Right lobe of liver (tissue), 6 donors: ENCODE data around the gene PLXNB2. TPM values are rescaled to one million over a fixed set of nuclear protein-coding genes. Genes with fewer than 3 reads are reported as not detected.

Experiments
- ATAC-seq, 4 donors: fragments of 200-7000 bp; cut with Tn5 transposase; one replicate each; pipeline ENCODE4 v1.9.1; 2020; ENCODE audit warnings: mild to moderate bottlenecking in 4 of 4, moderate library complexity in 4 of 4
- DNase-seq, 3 donors: peaks; one replicate each; pipeline ENCODE4 v3.0.0-alpha.2; 2020
- H3K27ac ChIP-seq, 3 donors: fragments of 200-600 bp; one replicate each; pipeline ENCODE4 v1.8.0; 2022
- H3K27me3 ChIP-seq, 2 donors: fragments of 200-600 bp; one replicate each; pipeline ENCODE4 v1.8.0; 2022
- H3K36me3 ChIP-seq, 4 donors: fragments of 200-600 bp; sonication (generic) in 1 of 4; one replicate each; pipeline versions ENCODE4 v1.5.1 to v1.8.0; 2017 to 2022; ENCODE audit warnings: control low read depth in 1 of 4
- H3K4me1 ChIP-seq, 4 donors: fragments of 200-600 bp; sonication (generic) in 1 of 4; one replicate each; pipeline versions ENCODE4 v1.5.1 to v1.8.0; 2017 to 2022; ENCODE audit warnings: control low read depth in 1 of 4
- H3K4me3 ChIP-seq, 3 donors: fragments of 200-600 bp; one replicate each; pipeline ENCODE4 v1.8.0; 2022
- H3K9me3 ChIP-seq, 4 donors: fragments of 200-600 bp; sonication (generic) in 1 of 4; one replicate each; pipeline versions ENCODE4 v1.5.1 to v1.8.0; 2017 to 2022; ENCODE audit warnings: control low read depth in 1 of 4
- POLR2A ChIP-seq: fragments of 450-650 bp; IDR thresholded peaks from one replicate; pipeline ENCODE4 v1.6.1; 2017; ENCODE audit warnings: antibody characterized with exemption, mild to moderate bottlenecking
- WGBS: methylation state at CpG from one replicate; pipeline ENCODE4 v1.1.6; 2018; ENCODE audit warnings: low coverage, low lambda C conversion rate; ENCODE audit not compliant: insufficient coverage; ENCODE audit errors: missing lambda C conversion rate; 5-methylcytosine and 5-hydroxymethylcytosine counted together
- intact Hi-C, 2 donors: fragments of 100-400 bp; cut with DNase I; formaldehyde crosslinking; loops; one replicate each; pipeline versions ENCODE4 v1.11.2 to v1.14.1; 2022
- total RNA-seq, 6 experiments: library from RNA; depleted of rRNA in 2 of 6; stranded (reverse); fragments of >200 nt in 2 of 6; fragmentation: NEBNext Ultra II Directional in 3 of 6; extraction: Animal tissue kit (Norgen Biotek cat#: 25700) in 3 of 6; gene quantifications; one replicate each; pipeline versions ENCODE4 v1.1.0 to v1.2.4, GENCODE V29; 2016 to 2023
- TF ChIP-seq, protein P1 (sequence below), 4 donors: fragments of 200-600 bp in 3 of 4; fragments of 450-650 bp in 1 of 4; IDR thresholded peaks; one replicate each; pipeline versions ENCODE4 v1.5.1 to v1.8.0; 2016 to 2022; ENCODE audit warnings: antibody characterized with exemption in 4 of 4, mild to moderate bottlenecking in 2 of 4
- donor health status: DM: no; HTN: yes; CAD: no.
- donor health status: DM: no; HTN: no; CAD: no.
- donor health status: DM: no; HTN: no; CAD: no.
- donor health status: DM: no; HTN: yes; CAD: no.
- donor health status: DM: no; HTN: yes; CAD: no.

PLXNB2 gene
- total RNA-seq, 6 experiments from 2014 or later: 154 to 181 (median 161) TPM

DNA sequence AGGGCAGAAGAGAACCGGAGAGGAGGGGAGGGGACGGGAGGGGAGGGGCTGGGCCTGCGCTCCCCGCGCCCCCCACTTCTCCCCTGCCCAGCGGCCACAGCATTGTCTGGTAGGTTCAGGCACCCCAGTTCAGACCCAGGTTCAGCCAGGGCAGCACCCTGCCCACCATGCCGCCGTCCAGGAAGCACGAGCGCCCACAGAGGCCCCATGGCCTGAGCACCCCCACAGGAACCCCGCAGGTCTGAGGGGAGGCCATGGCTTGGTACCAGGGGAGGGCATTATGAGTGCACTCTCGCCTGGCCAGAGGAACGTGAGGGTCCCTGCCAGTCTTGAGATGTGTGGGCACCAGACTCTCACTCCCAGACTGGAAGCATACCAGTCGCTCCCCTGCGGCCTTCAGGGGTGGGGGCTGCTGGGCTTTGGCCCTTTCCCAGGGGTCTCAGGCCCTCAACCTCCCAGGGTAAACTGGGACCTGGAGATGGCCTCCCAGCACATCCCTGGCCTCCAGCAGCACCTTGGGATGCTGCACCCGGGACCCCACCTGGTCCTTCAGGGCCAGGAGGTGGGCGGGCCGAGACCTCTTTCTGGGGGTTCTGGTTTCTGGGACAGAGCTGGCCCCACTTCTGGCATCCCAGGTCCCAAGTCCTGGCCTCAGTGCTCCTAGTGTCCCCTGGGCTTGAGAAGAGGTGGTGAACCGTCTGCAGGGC, 597 bp upstream of the PLXNB2 start:
- peak in 2 of 3 donors; percentile 42 to 60 for DNase-seq
- Histone ChIP-seq H3K9me3 (no peaks in the 10 kb centered on the region), H3K27me3 (no peaks in the 10 kb centered on the region), H3K27ac (peak overlapping the region; percentile 40 to 73 (median 65)), H3K4me1 (peaks cover 0 to 28% (median 12%) of the 10 kb centered on the region in 4 donors), H3K4me3 (no peak overlapping the region), H3K36me3 (no peaks in the 10 kb centered on the region)
- TF ChIP-seq, protein P1, sequence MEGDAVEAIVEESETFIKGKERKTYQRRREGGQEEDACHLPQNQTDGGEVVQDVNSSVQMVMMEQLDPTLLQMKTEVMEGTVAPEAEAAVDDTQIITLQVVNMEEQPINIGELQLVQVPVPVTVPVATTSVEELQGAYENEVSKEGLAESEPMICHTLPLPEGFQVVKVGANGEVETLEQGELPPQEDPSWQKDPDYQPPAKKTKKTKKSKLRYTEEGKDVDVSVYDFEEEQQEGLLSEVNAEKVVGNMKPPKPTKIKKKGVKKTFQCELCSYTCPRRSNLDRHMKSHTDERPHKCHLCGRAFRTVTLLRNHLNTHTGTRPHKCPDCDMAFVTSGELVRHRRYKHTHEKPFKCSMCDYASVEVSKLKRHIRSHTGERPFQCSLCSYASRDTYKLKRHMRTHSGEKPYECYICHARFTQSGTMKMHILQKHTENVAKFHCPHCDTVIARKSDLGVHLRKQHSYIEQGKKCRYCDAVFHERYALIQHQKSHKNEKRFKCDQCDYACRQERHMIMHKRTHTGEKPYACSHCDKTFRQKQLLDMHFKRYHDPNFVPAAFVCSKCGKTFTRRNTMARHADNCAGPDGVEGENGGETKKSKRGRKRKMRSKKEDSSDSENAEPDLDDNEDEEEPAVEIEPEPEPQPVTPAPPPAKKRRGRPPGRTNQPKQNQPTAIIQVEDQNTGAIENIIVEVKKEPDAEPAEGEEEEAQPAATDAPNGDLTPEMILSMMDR (IDR thresholded peaks at IDR 0.05): no peak
- TF ChIP-seq POLR2A: no peak
- WGBS: 7% methylated on average over 2 of the region's 19 CpGs
- no peak for ATAC-seq
- intact Hi-C loops: no loop called here

DNA sequence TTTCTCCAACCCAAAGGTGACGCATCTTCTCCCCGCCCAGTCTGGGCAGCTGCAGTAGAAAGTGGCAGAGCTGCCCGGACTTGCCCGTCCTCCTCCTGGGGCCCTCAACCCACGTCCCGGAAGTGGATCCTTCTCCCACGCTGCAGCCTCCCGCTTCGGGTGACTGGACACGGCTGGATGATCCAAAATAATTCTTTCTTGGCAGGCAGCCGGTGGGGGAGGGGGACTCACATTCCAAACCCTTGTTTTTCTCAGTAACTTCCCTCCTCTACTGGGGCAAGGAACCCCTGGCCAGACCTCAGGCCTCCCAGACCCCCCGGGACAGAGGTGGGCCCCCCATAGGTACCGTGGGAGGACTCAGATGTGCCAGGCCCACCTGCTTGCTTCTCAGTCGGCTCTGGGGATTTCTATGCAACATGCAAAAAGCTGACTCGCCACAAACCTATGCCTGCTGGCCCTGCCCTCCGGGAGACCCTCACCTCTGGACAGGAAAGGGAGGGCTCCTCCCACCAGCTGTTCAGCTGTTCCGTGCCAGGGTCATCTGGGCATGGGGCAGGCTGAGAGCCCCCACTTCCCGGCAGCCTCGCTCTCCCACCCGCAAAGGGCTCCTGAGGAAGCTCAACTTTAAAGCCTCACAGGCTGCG, 1.4 kb downstream of the PLXNB2 start:
- Histone ChIP-seq H3K27me3 (no peaks in the 10 kb centered on the region), H3K4me3 (peak overlapping the region; percentile 71 to 91 (median 88)), H3K27ac (peak overlapping the region; percentile 60 to 89 (median 73)), H3K4me1 (peaks cover 0 to 46% (median 19%) of the 10 kb centered on the region in 4 donors), H3K36me3 (no peaks in the 10 kb centered on the region), H3K9me3 (no peaks in the 10 kb centered on the region)
- intact Hi-C loops: no loop called here
- ATAC-seq: peak; percentile 47 to 63 (median 56)
- TF ChIP-seq, protein P1 (IDR thresholded peaks at IDR 0.05): no peak
- no peak for TF ChIP-seq POLR2A
- WGBS: 1% methylated on average over 10 of the region's 21 CpGs
- DNase-seq: peak; percentile 86 to 90 (median 89)

DNA sequence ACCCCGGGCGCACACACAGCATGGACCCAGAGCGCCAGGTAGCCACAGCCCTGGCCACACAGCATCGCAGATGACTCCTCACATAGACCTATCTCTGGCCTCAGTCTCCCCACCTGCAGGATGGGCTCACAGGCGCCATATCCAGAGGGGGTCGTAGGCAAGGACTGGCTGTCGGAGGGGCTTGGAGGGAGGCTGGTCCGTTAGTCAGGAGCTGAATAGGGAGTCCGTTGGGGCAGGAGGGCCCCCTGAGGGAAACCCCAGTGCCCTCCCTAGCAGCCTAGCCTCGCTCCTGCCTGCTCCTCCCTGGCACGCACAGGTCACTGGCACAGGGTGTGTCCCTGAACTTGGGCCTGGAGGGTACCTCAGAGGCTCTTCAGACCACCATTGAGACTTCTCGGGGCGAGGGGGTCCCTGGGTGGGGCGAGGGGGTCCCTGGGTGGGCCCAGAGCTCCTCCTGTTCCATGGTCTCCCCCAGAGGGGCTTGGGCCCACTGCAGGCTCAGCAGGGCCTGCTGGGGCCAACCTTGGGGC, 2.0 kb downstream of the PLXNB2 start:
- intact Hi-C loops: no loop called here
- DNase-seq (no peak), ATAC-seq (peak in 2 of 4 donors; percentile 0 to 10)
- Histone ChIP-seq H3K36me3 (no peaks in the 10 kb centered on the region), H3K4me1 (peaks cover 0 to 50% (median 22%) of the 10 kb centered on the region in 4 donors), H3K4me3 (peak overlapping the region; percentile 71 to 91 (median 88)), H3K9me3 (no peaks in the 10 kb centered on the region), H3K27me3 (no peaks in the 10 kb centered on the region), H3K27ac (peak overlapping the region; percentile 60 to 89 (median 73))
- 41% methylated on average over 4 of the region's 14 CpGs for WGBS
- TF ChIP-seq, protein P1 (IDR thresholded peaks at IDR 0.05): no peak
- TF ChIP-seq POLR2A: no peak

DNA sequence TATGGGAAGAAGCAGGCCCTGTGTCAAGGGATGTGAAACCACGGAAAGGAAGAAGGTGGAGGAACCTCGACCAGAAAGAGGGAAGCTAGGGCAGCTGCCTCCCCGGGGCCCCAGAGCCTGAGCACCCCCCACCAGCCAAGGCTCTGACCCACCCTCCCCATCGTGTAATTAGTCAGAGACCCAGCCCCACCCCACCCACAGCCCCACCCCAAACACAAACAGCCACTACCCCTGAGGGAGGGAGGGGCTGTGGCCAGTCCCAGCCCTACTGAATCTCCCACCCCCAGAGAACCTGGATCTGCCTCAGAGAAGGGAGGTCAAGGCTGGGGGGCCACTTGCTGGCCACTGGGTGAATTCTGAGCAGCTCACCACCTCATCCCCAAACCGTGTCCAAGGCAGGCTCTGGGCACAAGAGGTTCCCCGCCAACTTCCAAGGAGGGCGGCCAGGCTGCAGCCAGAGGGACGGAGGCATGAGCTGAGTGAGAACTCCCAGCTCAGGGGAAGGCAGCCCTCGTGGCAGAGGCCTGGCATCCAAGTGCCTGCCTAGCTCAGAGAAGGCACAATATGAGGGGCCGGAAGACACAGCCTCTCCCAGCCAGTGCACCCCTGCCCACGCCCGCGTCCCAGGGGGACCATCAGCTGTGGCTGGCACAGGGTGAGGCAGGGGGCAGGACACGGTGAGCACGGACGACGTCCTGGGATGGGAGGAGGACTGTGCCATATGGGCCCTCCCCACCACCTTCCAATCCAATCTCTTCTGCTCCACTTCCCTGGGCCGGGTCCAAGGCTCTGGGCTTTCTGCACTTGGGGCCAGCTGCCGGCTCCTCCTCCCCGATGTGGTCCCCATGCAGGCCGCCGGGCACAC, 2.7 kb downstream of the PLXNB2 start:
- peak in 1 of 4 donors; percentile 0 for ATAC-seq
- intact Hi-C loops: no loop called here

More for the DNA sequence above, 2.7 kb downstream of the PLXNB2 start:
- TF ChIP-seq POLR2A: no peak
- TF ChIP-seq, protein P1 (IDR thresholded peaks at IDR 0.05): no peak
- peaks cover 0 to 56% (median 24%) of the 10 kb centered on the region in 4 donors for H3K4me1 ChIP-seq
- peak overlapping the region; percentile 71 to 91 (median 88) for H3K4me3 ChIP-seq
- peak overlapping the region; percentile 31 to 89 (median 73) for H3K27ac ChIP-seq
- no peaks in the 10 kb centered on the region for H3K27me3 ChIP-seq
- H3K36me3 ChIP-seq: no peaks in the 10 kb centered on the region
- no peaks in the 10 kb centered on the region for H3K9me3 ChIP-seq
- WGBS: 45% methylated on average over 3 of the region's 22 CpGs
- DNase-seq: no peak
